Measurements from ENCODE around the gene XYLT2.

Gene XYLT2

GRCh38 chr17:50365649-50366393 is 19.9 kb downstream of the XYLT2 start:
- no peak for DNase-seq

- no peak for DNase-seq
Measured at GRCh38 chr17:50367401-50367800, 21.5 kb downstream of the XYLT2 start.

GRCh38 chr17:50370052-50370451 is 24.1 kb downstream of the XYLT2 start:
- DNase-seq: no peak

GRCh38 chr17:50371526-50371925 is 25.6 kb downstream of the XYLT2 start:
- no peak for DNase-seq

GRCh38 chr17:50372222-50372757 is 26.4 kb downstream of the XYLT2 start:
- no peak for DNase-seq

- no peak for DNase-seq
Measured at GRCh38 chr17:50372758-50373556, 27.0 kb downstream of the XYLT2 start, which contains the start of the genes EME1 and MRPL27. EME1 (plus strand) TSS chr17:50373229; CDS start chr17:50375209, 1,980 bp downstream. MRPL27 (minus strand) TSS chr17:50373184; CDS start chr17:50373170, 14 bp downstream.

- DNase-seq: no peak
Measured at GRCh38 chr17:50373705-50374104, 27.8 kb downstream of the XYLT2 start.

GRCh38 chr17:50375858-50376538 is 30.1 kb downstream of the XYLT2 start:
- no peak for DNase-seq

GRCh38 chr17:50379351-50380132 is 33.6 kb downstream of the XYLT2 start:
- DNase-seq: no peak

GRCh38 chr17:50380369-50381259 is 34.7 kb downstream of the XYLT2 start:
- no peak for DNase-seq

- no peak for DNase-seq
Measured at GRCh38 chr17:50381260-50381815, 35.4 kb downstream of the XYLT2 start.

GRCh38 chr17:50381920-50382319 is 36.0 kb downstream of the XYLT2 start:
- DNase-seq: no peak

- DNase-seq: no peak
Measured at GRCh38 chr17:50382931-50383330, 37.0 kb downstream of the XYLT2 start.

- DNase-seq: no peak
Measured at GRCh38 chr17:50386510-50386909, 40.6 kb downstream of the XYLT2 start.

- no peak for DNase-seq
Measured at GRCh38 chr17:50388728-50389127, 42.8 kb downstream of the XYLT2 start.

GRCh38 chr17:50389534-50389933 is 43.6 kb downstream of the XYLT2 start:
- DNase-seq: no peak

GRCh38 chr17:50392621-50393020 is 46.7 kb downstream of the XYLT2 start:
- no peak for DNase-seq

- DNase-seq: no peak
Measured at GRCh38 chr17:50393700-50394099, 47.8 kb downstream of the XYLT2 start.

GRCh38 chr17:50394711-50395110 is 48.8 kb downstream of the XYLT2 start:
- DNase-seq: no peak

GRCh38 chr17:50396261-50397110 is 50.6 kb downstream of the XYLT2 start:
- DNase-seq: no peak

All from cortex of kidney (tissue), 1 donor.